ENCODE results near the gene MUCL3.

- TF ChIP-seq CTCF (optimal IDR thresholded peaks at IDR 0.05 in 1 of 3, IDR thresholded peaks at IDR 0.05 in 1 of 3, conservative IDR thresholded peaks at IDR 0.05 in 1 of 3; ENCODE audit: extremely low read depth in 1 of 3, insufficient read depth in 2 of 3, low read length in 3 of 3) (no peak), EZH2 (IDR thresholded peaks at IDR 0.05; ENCODE audit: low read length) (no peak)
These were observed 30.2 kb downstream of the MUCL3 start for GRCh38 chr6:30970946-30971345.

Measured in keratinocyte (primary cell).